Suprapubic skin (tissue), 4 donors: ENCODE results near the gene SELENOW.
"Not testable (repeated sequence)": the region's sequence is repeated elsewhere in the genome, so short reads cannot be mapped to it uniquely, and the experiment has no call there.

Source experiments
- POLR2A ChIP-seq, 2 donors: fragments of 450-650 bp; IDR thresholded peaks; one replicate each; pipeline ENCODE4 v1.6.1; 2017; ENCODE audit warnings: antibody characterized with exemption in 2 of 2, mild to moderate bottlenecking in 2 of 2, moderate library complexity in 2 of 2
- POLR2AphosphoS5 ChIP-seq, 3 donors: sonication (generic); formaldehyde crosslinking; IDR thresholded peaks; one replicate each; pipeline ENCODE4 v1.6.1; 2017; ENCODE audit warnings: antibody characterized with exemption in 3 of 3
- TF ChIP-seq, protein P1 (sequence below), 2 donors: fragments of 200-600 bp in 1 of 2; fragments of 450-650 bp in 1 of 2; sonication (generic) in 1 of 2; IDR thresholded peaks; one replicate each; pipeline ENCODE4 v1.5.1; 2016 to 2019; ENCODE audit warnings: antibody characterized with exemption in 2 of 2, mild to moderate bottlenecking in 1 of 2, moderate library complexity in 1 of 2

DNA sequence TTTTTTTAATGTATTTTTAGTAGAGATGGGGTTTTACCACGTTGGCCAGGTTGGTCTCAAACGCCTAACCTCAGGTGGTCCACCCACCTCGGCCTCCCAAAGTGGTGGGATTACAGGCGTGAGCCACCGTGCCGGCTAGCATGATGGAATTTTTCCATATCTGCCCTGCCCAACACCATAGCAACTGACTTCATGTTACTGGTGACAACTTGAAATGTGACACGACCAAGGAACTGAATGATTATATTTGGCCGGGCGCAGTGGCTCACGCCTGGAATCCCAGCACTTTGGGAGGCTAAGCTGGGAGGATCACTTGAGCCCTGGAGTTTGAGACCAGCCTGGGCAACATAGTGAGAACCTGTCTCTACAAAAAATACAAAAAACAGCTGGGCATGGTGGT is 8.8 kb downstream of the SELENOW start:
- TF ChIP-seq, protein P1, sequence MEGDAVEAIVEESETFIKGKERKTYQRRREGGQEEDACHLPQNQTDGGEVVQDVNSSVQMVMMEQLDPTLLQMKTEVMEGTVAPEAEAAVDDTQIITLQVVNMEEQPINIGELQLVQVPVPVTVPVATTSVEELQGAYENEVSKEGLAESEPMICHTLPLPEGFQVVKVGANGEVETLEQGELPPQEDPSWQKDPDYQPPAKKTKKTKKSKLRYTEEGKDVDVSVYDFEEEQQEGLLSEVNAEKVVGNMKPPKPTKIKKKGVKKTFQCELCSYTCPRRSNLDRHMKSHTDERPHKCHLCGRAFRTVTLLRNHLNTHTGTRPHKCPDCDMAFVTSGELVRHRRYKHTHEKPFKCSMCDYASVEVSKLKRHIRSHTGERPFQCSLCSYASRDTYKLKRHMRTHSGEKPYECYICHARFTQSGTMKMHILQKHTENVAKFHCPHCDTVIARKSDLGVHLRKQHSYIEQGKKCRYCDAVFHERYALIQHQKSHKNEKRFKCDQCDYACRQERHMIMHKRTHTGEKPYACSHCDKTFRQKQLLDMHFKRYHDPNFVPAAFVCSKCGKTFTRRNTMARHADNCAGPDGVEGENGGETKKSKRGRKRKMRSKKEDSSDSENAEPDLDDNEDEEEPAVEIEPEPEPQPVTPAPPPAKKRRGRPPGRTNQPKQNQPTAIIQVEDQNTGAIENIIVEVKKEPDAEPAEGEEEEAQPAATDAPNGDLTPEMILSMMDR (IDR thresholded peaks at IDR 0.05) = not testable (repeated sequence)
- not testable (repeated sequence) for TF ChIP-seq POLR2AphosphoS5, POLR2A (IDR thresholded peaks at IDR 0.05)
